Measurements from ENCODE around the gene FMO5.

FMO5 gene

GRCh38 chr1:147245129-147245528 lies 20.0 kb upstream of the FMO5 start:
- TF ChIP-seq, protein P1, sequence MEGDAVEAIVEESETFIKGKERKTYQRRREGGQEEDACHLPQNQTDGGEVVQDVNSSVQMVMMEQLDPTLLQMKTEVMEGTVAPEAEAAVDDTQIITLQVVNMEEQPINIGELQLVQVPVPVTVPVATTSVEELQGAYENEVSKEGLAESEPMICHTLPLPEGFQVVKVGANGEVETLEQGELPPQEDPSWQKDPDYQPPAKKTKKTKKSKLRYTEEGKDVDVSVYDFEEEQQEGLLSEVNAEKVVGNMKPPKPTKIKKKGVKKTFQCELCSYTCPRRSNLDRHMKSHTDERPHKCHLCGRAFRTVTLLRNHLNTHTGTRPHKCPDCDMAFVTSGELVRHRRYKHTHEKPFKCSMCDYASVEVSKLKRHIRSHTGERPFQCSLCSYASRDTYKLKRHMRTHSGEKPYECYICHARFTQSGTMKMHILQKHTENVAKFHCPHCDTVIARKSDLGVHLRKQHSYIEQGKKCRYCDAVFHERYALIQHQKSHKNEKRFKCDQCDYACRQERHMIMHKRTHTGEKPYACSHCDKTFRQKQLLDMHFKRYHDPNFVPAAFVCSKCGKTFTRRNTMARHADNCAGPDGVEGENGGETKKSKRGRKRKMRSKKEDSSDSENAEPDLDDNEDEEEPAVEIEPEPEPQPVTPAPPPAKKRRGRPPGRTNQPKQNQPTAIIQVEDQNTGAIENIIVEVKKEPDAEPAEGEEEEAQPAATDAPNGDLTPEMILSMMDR (conservative IDR thresholded peaks at IDR 0.05) = no peak
- no peak overlapping the region for H3K27ac ChIP-seq

DNA sequence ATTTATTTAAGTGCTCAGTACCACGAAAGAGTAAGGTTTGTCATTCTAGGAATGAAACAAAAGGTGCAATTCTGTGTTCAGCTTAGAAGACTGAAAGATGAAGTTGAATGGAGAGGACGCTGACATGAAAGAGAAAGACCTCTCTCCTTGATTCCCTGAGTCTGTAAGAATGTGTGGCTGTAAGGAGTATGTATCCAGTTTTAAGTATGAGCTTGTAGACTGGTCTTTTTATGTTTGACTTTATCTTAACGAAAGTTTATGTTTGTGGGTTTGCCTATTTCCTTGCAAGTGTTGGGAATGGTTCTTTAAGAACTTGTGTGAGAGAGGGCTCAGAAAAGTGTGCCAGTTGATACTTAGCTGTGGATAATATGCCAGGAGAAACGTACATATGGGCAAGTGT lies 18.7 kb upstream of the FMO5 start:
- TF ChIP-seq, protein P1 (conservative IDR thresholded peaks at IDR 0.05) = no peak
- peak overlapping the region; percentile 92 for H3K27ac ChIP-seq

GRCh38 chr1:147243228-147243685 lies 18.1 kb upstream of the FMO5 start:
- TF ChIP-seq, protein P1 (conservative IDR thresholded peaks at IDR 0.05) = no peak
- H3K27ac ChIP-seq = peak overlapping the region; percentile 92

DNA sequence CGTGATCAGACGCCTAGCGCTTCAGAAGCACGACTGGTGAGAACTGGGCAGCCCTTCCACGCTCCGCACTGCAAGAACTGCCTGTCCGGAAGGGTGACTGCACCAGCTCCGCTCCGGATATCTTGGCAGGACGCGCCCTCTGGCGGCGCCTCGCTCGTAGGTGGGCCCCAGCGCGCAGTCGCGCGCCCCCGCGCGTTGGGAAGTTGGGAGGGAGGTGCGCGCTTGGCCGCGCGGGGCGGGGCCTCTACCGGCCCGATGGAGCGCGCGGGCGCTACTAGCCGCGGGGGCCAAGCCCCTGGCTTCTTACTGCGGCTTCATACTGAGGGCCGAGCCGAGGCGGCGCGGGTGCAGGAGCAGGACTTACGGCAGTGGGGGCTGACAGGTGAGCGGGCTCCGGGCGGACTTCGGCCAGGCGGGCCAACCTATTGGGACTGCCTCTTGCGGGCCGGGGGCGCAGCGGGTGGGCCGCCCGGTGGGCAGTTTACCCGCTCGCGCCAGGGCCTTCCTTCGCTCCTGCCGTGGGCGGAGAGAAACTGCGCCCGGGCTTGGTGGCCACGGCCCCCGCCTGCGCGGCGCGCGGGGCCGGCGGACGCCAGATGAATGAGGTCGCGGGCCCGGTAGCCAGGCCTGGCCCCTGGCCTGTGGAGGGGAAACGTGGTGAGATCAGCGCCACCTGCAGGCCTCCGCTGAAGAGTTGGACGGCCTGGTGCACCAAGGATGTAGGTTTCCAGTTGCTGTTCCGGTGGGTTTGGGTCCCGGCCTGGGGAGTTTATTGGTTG lies 17.5 kb upstream of the FMO5 start, which contains the start of gene CHD1L:
CHD1L (plus strand) TSS at position 236 of the 779 bp plus-strand sequence; CDS start at position 256, 20 bp downstream.
- TF ChIP-seq, protein P1 (conservative IDR thresholded peaks at IDR 0.05) = peak; percentile 88
- H3K27ac ChIP-seq = peak within 1 kb of the TSS; percentile 92

DNA sequence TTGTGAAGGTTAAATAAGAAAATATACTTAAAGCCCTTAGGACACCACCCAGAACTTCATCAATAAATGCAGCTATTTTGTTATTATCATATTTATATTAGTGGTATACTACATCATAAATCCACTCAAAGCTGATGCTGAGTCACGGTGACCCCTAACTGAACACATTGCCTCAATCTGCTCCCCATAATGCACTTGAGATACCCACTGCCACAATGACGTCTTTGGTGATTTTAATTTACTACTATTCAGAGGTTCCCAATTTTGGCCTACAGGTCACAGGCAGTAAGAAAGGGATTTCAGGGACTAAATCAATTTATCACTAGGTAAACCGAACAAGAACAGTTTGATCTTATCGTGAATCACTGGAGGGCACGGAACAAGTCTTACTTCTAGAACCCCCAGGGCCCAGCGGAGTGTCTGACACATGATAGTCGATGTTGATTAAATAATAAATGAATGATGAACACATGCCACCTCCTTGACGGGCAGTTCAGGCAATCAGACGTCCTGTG lies 16.9 kb upstream of the FMO5 start:
- peak overlapping the region; percentile 92 for H3K27ac ChIP-seq

GRCh38 chr1:147240131-147240721 lies 15.1 kb upstream of the FMO5 start:
- peak overlapping the region; percentile 69; the same call in 1 of the 2 replicates for H3K27ac ChIP-seq

More for the DNA sequence above, 16.9 kb upstream of the FMO5 start:
- TF ChIP-seq, protein P1 (conservative IDR thresholded peaks at IDR 0.05) = no peak

DNA sequence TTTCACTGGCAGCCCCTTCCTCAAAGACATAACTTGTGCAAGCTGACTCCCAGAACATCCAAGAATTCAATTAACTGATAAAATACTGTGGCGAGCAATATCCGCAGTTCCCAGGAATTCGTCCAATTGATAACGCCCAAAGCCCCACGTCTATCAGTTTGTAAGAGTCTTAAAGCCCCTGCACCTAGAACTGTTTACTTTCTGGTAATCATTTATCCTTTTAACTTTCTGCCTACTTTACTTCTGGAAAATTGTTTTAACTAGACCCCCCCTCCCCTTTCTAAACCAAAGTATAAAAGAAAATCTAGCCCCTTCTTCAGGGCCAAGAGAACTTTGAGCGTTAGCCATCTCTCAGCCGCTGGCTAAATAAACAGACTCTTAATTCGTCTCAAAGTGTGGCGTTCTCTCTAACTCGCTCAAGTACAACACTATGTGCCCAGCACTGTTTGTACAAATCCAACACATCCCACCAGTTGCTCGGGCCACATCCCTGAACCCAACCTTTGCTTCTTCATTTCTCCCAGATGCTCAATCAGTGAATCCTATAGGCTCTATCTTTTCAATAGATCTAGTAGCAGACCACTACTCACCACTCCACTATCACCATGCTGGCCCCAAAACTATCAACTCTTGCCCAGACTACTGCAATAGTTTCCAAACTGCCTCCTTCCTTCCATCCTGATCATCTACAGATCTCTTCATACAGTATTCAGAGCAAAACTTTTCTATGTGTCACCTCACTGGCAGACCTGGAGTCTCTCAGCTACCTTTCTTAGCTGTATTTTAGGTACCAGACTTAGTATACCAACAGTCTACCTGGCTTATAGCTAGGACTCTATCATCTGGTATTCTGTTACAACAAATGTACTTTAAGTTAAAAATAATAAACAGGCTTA lies 14.0 kb upstream of the FMO5 start:
- peak overlapping the region; percentile 69; the same call in 1 of the 2 replicates for H3K27ac ChIP-seq
- TF ChIP-seq, protein P1 (conservative IDR thresholded peaks at IDR 0.05) = no peak

All from VCaP (cell line).